ENCODE data around the gene PBX1.

The PBX1 gene

DNA sequence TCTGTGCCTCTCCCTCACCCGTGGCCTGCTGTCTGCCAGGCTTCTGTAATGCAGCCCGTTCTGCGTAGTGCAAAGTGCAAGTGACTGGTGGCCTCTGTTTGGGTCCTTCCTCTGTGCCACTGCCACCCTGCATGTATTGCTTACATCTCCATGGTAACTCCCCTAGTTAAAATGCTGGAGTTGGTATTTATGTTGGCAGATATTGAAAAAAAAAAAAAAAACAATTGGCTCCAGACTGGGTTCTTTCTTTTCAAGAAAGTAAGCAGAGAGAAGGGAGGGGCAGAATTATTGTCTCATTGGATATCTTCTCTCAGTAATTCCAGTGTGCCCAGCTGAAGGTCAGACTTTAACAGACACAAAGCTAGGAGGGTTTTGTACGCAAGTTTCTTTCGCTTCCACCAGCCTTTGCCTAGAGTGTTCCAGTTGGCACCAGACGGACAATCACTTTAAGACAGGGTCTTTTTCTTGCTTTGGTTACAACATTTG, 242.3 kb downstream of the PBX1 start:
- ATAC-seq (ENCODE audit: insufficient read depth, low read depth) (no peak), DNase-seq (no peak)
- Histone ChIP-seq H3K36me3 (ENCODE audit: insufficient read depth, low read length) (no peaks in the 10 kb centered on the region), H2AFZ (ENCODE audit: low read depth, low read length) (no peak overlapping the region), H3K4me2 (ENCODE audit: insufficient read depth, low read length) (no peak overlapping the region), H3K4me3 (ENCODE audit: low read depth in 1 of 2, low read length in 2 of 2) (no peak overlapping the region), H3K9ac (ENCODE audit: low read depth, low read length) (no peak overlapping the region), H3K9me3 (ENCODE audit: insufficient read depth, low read length, severe bottlenecking) (no peaks in the 10 kb centered on the region), H3K4me1 (ENCODE audit: insufficient read depth, low read length) (no peaks in the 10 kb centered on the region), H3K27me3 (ENCODE audit: insufficient read depth, low read length, poor library complexity) (no peaks in the 10 kb centered on the region), H3K27ac (ENCODE audit: low read length) (no peak overlapping the region), H3K79me2 (ENCODE audit: insufficient read depth, low read length) (no peaks in the 10 kb centered on the region), H4K20me1 (ENCODE audit: insufficient read depth, low read length) (no peaks in the 10 kb centered on the region)
- TF ChIP-seq, protein P1, sequence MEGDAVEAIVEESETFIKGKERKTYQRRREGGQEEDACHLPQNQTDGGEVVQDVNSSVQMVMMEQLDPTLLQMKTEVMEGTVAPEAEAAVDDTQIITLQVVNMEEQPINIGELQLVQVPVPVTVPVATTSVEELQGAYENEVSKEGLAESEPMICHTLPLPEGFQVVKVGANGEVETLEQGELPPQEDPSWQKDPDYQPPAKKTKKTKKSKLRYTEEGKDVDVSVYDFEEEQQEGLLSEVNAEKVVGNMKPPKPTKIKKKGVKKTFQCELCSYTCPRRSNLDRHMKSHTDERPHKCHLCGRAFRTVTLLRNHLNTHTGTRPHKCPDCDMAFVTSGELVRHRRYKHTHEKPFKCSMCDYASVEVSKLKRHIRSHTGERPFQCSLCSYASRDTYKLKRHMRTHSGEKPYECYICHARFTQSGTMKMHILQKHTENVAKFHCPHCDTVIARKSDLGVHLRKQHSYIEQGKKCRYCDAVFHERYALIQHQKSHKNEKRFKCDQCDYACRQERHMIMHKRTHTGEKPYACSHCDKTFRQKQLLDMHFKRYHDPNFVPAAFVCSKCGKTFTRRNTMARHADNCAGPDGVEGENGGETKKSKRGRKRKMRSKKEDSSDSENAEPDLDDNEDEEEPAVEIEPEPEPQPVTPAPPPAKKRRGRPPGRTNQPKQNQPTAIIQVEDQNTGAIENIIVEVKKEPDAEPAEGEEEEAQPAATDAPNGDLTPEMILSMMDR (IDR thresholded peaks at IDR 0.05; ENCODE audit: borderline replicate concordance, extremely low read depth, low read length, poor library complexity, severe bottlenecking): no peak
- no peak for TF ChIP-seq EZH2 (IDR thresholded peaks at IDR 0.05; ENCODE audit: borderline replicate concordance, low read depth, low read length, severe bottlenecking)

DNA sequence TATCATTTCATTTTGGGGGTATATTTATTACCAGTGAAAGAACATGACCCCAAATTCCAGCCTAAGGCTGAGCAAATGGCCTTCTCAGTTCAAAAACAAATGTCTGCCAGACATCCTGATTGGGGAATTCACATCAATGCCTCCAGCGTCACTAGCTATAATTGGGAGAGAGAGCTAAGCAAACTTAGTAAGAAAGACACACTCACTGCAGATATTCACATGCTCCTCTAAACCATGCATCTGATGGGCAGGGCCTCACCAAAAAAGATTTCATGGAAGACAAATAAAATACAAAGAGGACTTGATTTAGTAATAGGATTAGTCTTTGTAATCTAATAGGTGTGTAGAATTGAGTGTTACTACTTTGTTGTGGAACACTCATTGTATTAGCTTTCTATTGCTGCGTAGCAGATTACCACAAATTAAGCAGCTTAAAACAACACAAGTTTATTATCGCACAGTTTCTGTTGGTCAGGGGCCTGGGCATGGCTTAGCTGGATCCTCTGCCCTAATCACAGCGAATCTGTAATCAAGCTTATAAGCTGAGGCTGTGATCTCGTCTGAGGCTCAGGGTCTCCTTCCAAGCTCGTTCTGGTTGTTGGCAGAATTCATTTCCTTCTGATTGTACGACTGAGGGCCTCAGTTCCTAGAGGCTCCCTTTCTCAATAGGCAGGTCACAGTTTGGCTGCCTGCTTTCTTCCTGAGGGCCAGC, 243.0 kb downstream of the PBX1 start:
- no peaks in the 10 kb centered on the region for H3K9me3 ChIP-seq (ENCODE audit: insufficient read depth, low read length, severe bottlenecking)
- no peaks in the 10 kb centered on the region for H4K20me1 ChIP-seq (ENCODE audit: insufficient read depth, low read length)
- H3K9ac ChIP-seq (ENCODE audit: low read depth, low read length): no peak overlapping the region
- no peak for TF ChIP-seq EZH2 (IDR thresholded peaks at IDR 0.05; ENCODE audit: borderline replicate concordance, low read depth, low read length, severe bottlenecking)
- TF ChIP-seq, protein P1 (IDR thresholded peaks at IDR 0.05; ENCODE audit: borderline replicate concordance, extremely low read depth, low read length, poor library complexity, severe bottlenecking): no peak
- no peak overlapping the region for H2AFZ ChIP-seq (ENCODE audit: low read depth, low read length)
- no peak overlapping the region for H3K4me3 ChIP-seq (ENCODE audit: low read depth in 1 of 2, low read length in 2 of 2)
- H3K4me2 ChIP-seq (ENCODE audit: insufficient read depth, low read length): no peak overlapping the region
- no peak overlapping the region for H3K27ac ChIP-seq (ENCODE audit: low read length)
- ATAC-seq (ENCODE audit: insufficient read depth, low read depth) (no peak), DNase-seq (no peak)
- no peaks in the 10 kb centered on the region for H3K36me3 ChIP-seq (ENCODE audit: insufficient read depth, low read length)
- no peaks in the 10 kb centered on the region for H3K27me3 ChIP-seq (ENCODE audit: insufficient read depth, low read length, poor library complexity)
- no peaks in the 10 kb centered on the region for H3K4me1 ChIP-seq (ENCODE audit: insufficient read depth, low read length)
- no peaks in the 10 kb centered on the region for H3K79me2 ChIP-seq (ENCODE audit: insufficient read depth, low read length)

DNA sequence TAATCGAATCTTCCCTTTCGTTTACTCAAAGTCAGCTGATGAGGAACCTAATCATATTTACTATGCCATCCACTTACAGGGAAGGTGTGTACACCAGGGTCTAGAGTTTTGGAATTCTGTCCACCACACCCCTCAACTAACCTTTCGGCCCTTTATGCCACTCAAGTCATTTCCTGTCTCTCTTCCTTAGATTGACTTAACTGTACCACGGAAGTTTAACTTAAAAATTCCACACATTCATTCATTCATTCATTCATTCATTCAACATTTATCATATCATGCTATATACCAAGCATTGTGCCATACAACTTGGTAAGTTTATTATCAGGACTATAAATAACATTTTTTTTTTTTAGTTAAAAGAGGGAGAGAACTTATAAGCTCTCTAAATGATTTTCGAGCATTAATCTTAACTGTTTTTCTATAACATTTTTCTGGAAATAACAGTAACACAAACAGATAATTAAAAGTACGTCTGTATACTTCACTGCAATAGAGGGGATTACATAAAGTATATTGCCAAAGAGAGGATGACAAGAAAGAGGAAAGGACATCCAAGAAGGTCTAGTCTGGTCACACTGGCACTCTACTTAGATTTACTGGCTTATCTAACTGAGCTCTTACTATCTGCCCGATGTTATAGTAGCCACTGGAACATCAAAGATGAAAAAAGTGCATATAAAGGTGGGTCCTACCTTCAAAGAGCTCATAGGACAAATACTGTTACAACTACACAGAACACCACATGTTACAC, 243.7 kb downstream of the PBX1 start:
- Histone ChIP-seq H3K9ac (ENCODE audit: low read depth, low read length) (no peak overlapping the region), H3K4me3 (ENCODE audit: low read depth in 1 of 2, low read length in 2 of 2) (no peak overlapping the region), H3K4me2 (ENCODE audit: insufficient read depth, low read length) (no peak overlapping the region), H3K27ac (ENCODE audit: low read length) (no peak overlapping the region), H3K4me1 (ENCODE audit: insufficient read depth, low read length) (no peaks in the 10 kb centered on the region), H4K20me1 (ENCODE audit: insufficient read depth, low read length) (no peaks in the 10 kb centered on the region), H3K79me2 (ENCODE audit: insufficient read depth, low read length) (no peaks in the 10 kb centered on the region), H3K9me3 (ENCODE audit: insufficient read depth, low read length, severe bottlenecking) (no peaks in the 10 kb centered on the region), H3K36me3 (ENCODE audit: insufficient read depth, low read length) (no peaks in the 10 kb centered on the region), H2AFZ (ENCODE audit: low read depth, low read length) (no peak overlapping the region), H3K27me3 (ENCODE audit: insufficient read depth, low read length, poor library complexity) (no peaks in the 10 kb centered on the region)
- TF ChIP-seq EZH2 (IDR thresholded peaks at IDR 0.05; ENCODE audit: borderline replicate concordance, low read depth, low read length, severe bottlenecking): no peak
- DNase-seq: no peak
- no peak for ATAC-seq (ENCODE audit: insufficient read depth, low read depth)

DNA sequence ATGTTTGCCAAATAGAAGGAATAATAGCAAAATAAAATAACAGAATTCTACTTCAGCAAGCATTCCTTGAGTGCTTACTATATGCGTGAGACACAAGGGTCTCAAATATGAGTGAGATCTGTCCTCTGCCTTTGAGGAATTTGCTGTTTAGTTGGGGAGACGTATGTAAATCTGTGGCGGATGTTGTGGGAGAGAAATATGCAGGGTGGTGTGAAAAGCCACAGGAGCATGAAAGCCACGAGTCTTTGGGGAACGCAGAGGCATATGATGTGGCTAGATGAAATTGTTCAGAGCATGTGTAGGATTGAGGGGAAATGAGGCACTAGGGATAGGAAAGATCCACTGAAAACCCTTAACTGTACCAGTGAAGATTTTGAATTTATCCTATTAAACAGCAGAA, 244.4 kb downstream of the PBX1 start:
- no peaks in the 10 kb centered on the region for H3K4me1 ChIP-seq (ENCODE audit: insufficient read depth, low read length)
- H3K27me3 ChIP-seq (ENCODE audit: insufficient read depth, low read length, poor library complexity): no peaks in the 10 kb centered on the region
- no peaks in the 10 kb centered on the region for H3K36me3 ChIP-seq (ENCODE audit: insufficient read depth, low read length)
- no peak overlapping the region for H3K27ac ChIP-seq (ENCODE audit: low read length)
- H2AFZ ChIP-seq (ENCODE audit: low read depth, low read length): no peak overlapping the region
- TF ChIP-seq, protein P1 (IDR thresholded peaks at IDR 0.05; ENCODE audit: borderline replicate concordance, extremely low read depth, low read length, poor library complexity, severe bottlenecking): no peak
- ATAC-seq (ENCODE audit: insufficient read depth, low read depth) (no peak), DNase-seq (no peak)
- H3K79me2 ChIP-seq (ENCODE audit: insufficient read depth, low read length): no peaks in the 10 kb centered on the region
- no peak overlapping the region for H3K4me3 ChIP-seq (ENCODE audit: low read depth in 1 of 2, low read length in 2 of 2)
- no peaks in the 10 kb centered on the region for H3K9me3 ChIP-seq (ENCODE audit: insufficient read depth, low read length, severe bottlenecking)
- H3K4me2 ChIP-seq (ENCODE audit: insufficient read depth, low read length): no peak overlapping the region
- H3K9ac ChIP-seq (ENCODE audit: low read depth, low read length): no peak overlapping the region
- H4K20me1 ChIP-seq (ENCODE audit: insufficient read depth, low read length): no peaks in the 10 kb centered on the region

All from DND-41 (cell line).